ENCODE results near the gene S100A1. TPM values are rescaled to one million over a fixed set of nuclear protein-coding genes. Genes with fewer than 3 reads are reported as not detected.

S100A1 gene
- polyA plus RNA-seq, 1 of the 3 experiments (the other 2 are of a cell fraction) = 0.18 TPM

DNA sequence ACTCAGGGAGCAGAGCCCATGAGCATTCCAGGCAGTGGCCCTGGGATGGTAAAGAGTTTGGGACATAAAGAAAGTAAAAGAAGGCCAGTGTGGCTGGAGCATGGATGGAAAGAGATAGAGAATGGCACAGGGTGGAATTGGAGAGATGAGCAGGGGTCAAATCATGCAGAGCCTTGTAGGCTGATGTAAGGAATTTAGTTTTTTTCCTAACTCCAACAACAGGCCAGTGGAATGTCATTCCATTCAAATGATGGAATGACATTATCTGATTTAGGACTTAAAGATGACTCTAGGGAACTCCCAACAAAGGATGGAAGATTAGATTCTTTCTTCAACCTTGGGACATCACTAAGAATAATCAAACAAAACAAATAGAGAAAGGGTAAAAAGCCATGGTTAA is 49.7 kb upstream of the S100A1 start:
- Histone ChIP-seq H3K4me2 (peak overlapping the region; percentile 57; the same call in 1 of the 2 replicates), H3F3A (replicated peaks; ENCODE audit: insufficient read depth) (peaks cover under 1% of the 10 kb centered on the region), H3K9ac (no peak overlapping the region; the same call in 1 of the 2 replicates), H4K20me1 (ENCODE audit: insufficient read depth) (no peaks in the 10 kb centered on the region), H3K79me2 (ENCODE audit: insufficient read depth) (no peaks in the 10 kb centered on the region; the same call in 1 of the 2 replicates), H3K9me3 (no peaks in the 10 kb centered on the region), H3K4me3 (ENCODE audit: low read depth in 2 of 2, low read length in 1 of 2) (no peak overlapping the region), H3K9me2 (no peaks in the 10 kb centered on the region), H3K4me1 (ENCODE audit: control insufficient read depth in 1 of 2, insufficient read depth in 2 of 2, low read depth in 1 of 2, low read length in 1 of 2) (peaks cover 0 to 16% of the 10 kb centered on the region in 2 experiments; a peak in 2 of 4 replicates), H3K27ac (ENCODE audit: low read depth in 2 of 2, low read length in 1 of 2) (peak overlapping the region in 1 of 2 experiments; percentile 68; a peak in 2 of 4 replicates), H2AFZ (ENCODE audit: low read depth) (peak overlapping the region; percentile 42), H3K27me3 (ENCODE audit: insufficient read depth) (no peaks in the 10 kb centered on the region), H3K36me3 (replicated peaks in 1 of 2; ENCODE audit: control insufficient read depth in 1 of 2, insufficient read depth in 2 of 2, low read length in 1 of 2) (no peaks in the 10 kb centered on the region)
- POLR2A ChIA-PET = no interaction called here
- CTCF ChIA-PET = interaction anchor here (0.6 to 4.3 kb wide), 5 partner anchors 8 to 67 kb away, joined by 3 to 31 read pairs (median 3); no protein-coding TSS in a partner anchor
- TF ChIP-seq, protein P1, sequence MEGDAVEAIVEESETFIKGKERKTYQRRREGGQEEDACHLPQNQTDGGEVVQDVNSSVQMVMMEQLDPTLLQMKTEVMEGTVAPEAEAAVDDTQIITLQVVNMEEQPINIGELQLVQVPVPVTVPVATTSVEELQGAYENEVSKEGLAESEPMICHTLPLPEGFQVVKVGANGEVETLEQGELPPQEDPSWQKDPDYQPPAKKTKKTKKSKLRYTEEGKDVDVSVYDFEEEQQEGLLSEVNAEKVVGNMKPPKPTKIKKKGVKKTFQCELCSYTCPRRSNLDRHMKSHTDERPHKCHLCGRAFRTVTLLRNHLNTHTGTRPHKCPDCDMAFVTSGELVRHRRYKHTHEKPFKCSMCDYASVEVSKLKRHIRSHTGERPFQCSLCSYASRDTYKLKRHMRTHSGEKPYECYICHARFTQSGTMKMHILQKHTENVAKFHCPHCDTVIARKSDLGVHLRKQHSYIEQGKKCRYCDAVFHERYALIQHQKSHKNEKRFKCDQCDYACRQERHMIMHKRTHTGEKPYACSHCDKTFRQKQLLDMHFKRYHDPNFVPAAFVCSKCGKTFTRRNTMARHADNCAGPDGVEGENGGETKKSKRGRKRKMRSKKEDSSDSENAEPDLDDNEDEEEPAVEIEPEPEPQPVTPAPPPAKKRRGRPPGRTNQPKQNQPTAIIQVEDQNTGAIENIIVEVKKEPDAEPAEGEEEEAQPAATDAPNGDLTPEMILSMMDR (IDR thresholded peaks at IDR 0.05) = no peak
- TF ChIP-seq, protein P2, sequence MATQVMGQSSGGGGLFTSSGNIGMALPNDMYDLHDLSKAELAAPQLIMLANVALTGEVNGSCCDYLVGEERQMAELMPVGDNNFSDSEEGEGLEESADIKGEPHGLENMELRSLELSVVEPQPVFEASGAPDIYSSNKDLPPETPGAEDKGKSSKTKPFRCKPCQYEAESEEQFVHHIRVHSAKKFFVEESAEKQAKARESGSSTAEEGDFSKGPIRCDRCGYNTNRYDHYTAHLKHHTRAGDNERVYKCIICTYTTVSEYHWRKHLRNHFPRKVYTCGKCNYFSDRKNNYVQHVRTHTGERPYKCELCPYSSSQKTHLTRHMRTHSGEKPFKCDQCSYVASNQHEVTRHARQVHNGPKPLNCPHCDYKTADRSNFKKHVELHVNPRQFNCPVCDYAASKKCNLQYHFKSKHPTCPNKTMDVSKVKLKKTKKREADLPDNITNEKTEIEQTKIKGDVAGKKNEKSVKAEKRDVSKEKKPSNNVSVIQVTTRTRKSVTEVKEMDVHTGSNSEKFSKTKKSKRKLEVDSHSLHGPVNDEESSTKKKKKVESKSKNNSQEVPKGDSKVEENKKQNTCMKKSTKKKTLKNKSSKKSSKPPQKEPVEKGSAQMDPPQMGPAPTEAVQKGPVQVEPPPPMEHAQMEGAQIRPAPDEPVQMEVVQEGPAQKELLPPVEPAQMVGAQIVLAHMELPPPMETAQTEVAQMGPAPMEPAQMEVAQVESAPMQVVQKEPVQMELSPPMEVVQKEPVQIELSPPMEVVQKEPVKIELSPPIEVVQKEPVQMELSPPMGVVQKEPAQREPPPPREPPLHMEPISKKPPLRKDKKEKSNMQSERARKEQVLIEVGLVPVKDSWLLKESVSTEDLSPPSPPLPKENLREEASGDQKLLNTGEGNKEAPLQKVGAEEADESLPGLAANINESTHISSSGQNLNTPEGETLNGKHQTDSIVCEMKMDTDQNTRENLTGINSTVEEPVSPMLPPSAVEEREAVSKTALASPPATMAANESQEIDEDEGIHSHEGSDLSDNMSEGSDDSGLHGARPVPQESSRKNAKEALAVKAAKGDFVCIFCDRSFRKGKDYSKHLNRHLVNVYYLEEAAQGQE (IDR thresholded peaks at IDR 0.05; ENCODE audit: low read depth, low read length) = no peak
- TF ChIP-seq CHD2 (IDR thresholded peaks at IDR 0.05; ENCODE audit: low read length, partially characterized antibody) (no peak), TCF12 (IDR thresholded peaks at IDR 0.05) (peak; percentile 27; the same call in 1 of the 2 replicates), RCOR1 (IDR thresholded peaks at IDR 0.05; ENCODE audit: low read length) (no peak), MXI1 (IDR thresholded peaks at IDR 0.05; ENCODE audit: low read depth, low read length) (no peak), RXRA (IDR thresholded peaks at IDR 0.05; ENCODE audit: borderline replicate concordance, low read depth) (0 out of 2 replicates have a peak, but pooled peaks have one; percentile 9), JUND (IDR thresholded peaks at IDR 0.05) (peak; percentile 53), GATA2 (CRISPR knock-in tag; IDR thresholded peaks at IDR 0.05) (no peak)
- TF ChIP-seq, protein P3, sequence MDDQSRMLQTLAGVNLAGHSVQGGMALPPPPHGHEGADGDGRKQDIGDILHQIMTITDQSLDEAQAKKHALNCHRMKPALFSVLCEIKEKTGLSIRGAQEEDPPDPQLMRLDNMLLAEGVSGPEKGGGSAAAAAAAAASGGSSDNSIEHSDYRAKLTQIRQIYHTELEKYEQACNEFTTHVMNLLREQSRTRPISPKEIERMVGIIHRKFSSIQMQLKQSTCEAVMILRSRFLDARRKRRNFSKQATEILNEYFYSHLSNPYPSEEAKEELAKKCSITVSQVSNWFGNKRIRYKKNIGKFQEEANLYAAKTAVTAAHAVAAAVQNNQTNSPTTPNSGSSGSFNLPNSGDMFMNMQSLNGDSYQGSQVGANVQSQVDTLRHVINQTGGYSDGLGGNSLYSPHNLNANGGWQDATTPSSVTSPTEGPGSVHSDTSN (IDR thresholded peaks at IDR 0.05) = peak; percentile 69
- TF ChIP-seq, protein P4, sequence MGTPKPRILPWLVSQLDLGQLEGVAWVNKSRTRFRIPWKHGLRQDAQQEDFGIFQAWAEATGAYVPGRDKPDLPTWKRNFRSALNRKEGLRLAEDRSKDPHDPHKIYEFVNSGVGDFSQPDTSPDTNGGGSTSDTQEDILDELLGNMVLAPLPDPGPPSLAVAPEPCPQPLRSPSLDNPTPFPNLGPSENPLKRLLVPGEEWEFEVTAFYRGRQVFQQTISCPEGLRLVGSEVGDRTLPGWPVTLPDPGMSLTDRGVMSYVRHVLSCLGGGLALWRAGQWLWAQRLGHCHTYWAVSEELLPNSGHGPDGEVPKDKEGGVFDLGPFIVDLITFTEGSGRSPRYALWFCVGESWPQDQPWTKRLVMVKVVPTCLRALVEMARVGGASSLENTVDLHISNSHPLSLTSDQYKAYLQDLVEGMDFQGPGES (IDR thresholded peaks at IDR 0.05; ENCODE audit: low read depth, low read length) = no peak
- no peak for DNase-seq
